ENCODE data around the gene RPS15A. TPM values are rescaled to one million over a fixed set of nuclear protein-coding genes. Genes with fewer than 3 reads are reported as not detected.
"Not testable (repeated sequence)": the region's sequence is repeated elsewhere in the genome, so short reads cannot be mapped to it uniquely, and the experiment has no call there.

RPS15A gene
- total RNA-seq, 2 experiments from 2014 or later = 1,594 to 1,602 TPM

GRCh38 chr16:18738768-18739167 lies 51.4 kb downstream of the RPS15A start:
- H3K4me3 Mint-ChIP-seq; H3K9me3 Mint-ChIP-seq (ENCODE audit: insufficient read depth); CTCF ChIA-PET; H3K4me1 Mint-ChIP-seq (ENCODE audit: low read depth); H3K36me3 Mint-ChIP-seq (ENCODE audit: low read depth); POLR2A ChIA-PET; DNase-seq; H3K27ac Mint-ChIP-seq; H3K27me3 Mint-ChIP-seq (ENCODE audit: low read depth); ATAC-seq: not testable (repeated sequence)

GRCh38 chr16:18734279-18734678 lies 55.9 kb downstream of the RPS15A start:
- H3K36me3 Mint-ChIP-seq (ENCODE audit: low read depth); CTCF ChIA-PET; POLR2A ChIA-PET; H3K4me3 Mint-ChIP-seq; ATAC-seq; H3K27me3 Mint-ChIP-seq (ENCODE audit: low read depth); H3K4me1 Mint-ChIP-seq (ENCODE audit: low read depth); DNase-seq; H3K9me3 Mint-ChIP-seq (ENCODE audit: insufficient read depth); H3K27ac Mint-ChIP-seq: not testable (repeated sequence)

Other genes with a start within 250 kb of the RPS15A start
- 10 to 100 TPM; 89.4 to 97.8 TPM for gene NOMO2, start 228.2 kb downstream of the RPS15A start, total RNA-seq
- gene ARL6IP1, start 11.2 kb upstream of the RPS15A start, total RNA-seq = 100 to 1,000 TPM; 234 to 240 TPM
- gene SMG1, start 136.1 kb upstream of the RPS15A start, total RNA-seq = 100 to 1,000 TPM; 123 to 127 TPM
- gene TMC7, start 193.6 kb upstream of the RPS15A start, total RNA-seq = not detected

All from activated CD8-positive, alpha-beta T cell treated with anti-CD3 and anti-CD28 coated beads, Interleukin-2, amount 10 ng/mL, durations not matched to agents 7 days and 5 days (primary cell).